ENCODE data around the gene KCNH1.

DNA sequence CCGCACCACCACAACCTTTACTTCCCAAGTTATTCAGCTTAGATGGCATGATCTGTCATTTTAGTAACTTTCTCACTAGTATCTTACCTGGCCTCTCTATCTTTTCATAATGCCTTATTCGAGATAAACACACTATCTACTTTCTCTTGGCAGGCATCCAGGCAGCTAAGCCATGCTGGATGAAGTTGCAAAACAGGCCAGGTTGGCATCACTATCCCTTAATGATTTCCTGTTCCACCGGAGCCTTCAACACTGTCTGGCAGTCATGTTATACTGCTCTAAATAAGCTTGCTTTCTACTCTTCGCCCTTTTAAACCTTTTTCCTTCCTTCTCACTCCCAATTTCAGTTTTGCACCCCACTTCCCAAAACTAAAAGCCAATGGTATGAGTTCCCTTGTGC, 12.0 kb upstream of the KCNH1 start:
- TF ChIP-seq, protein P1, sequence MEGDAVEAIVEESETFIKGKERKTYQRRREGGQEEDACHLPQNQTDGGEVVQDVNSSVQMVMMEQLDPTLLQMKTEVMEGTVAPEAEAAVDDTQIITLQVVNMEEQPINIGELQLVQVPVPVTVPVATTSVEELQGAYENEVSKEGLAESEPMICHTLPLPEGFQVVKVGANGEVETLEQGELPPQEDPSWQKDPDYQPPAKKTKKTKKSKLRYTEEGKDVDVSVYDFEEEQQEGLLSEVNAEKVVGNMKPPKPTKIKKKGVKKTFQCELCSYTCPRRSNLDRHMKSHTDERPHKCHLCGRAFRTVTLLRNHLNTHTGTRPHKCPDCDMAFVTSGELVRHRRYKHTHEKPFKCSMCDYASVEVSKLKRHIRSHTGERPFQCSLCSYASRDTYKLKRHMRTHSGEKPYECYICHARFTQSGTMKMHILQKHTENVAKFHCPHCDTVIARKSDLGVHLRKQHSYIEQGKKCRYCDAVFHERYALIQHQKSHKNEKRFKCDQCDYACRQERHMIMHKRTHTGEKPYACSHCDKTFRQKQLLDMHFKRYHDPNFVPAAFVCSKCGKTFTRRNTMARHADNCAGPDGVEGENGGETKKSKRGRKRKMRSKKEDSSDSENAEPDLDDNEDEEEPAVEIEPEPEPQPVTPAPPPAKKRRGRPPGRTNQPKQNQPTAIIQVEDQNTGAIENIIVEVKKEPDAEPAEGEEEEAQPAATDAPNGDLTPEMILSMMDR (IDR thresholded peaks at IDR 0.05), result no peak
- no peak for TF ChIP-seq POLR2A (IDR thresholded peaks at IDR 0.05)

All from lower leg skin (tissue), 3 donors.